Mucosa of descending colon (tissue), 3 donors: ENCODE data around the gene TNFAIP1. TPM values are rescaled to one million over a fixed set of nuclear protein-coding genes. Genes with fewer than 3 reads are reported as not detected.
A peak's percentile ranks its signal among the peaks of the same experiment; 100 is the strongest.

Source experiments
- ATAC-seq: fragments of 200-7000 bp; cut with Tn5 transposase; one replicate; pipeline ENCODE4 v1.9.1; 2020; ENCODE audit warnings: mild to moderate bottlenecking, moderate library complexity
- DNase-seq, 3 donors: peaks; one replicate each; pipeline ENCODE4 v3.0.0-alpha.2; 2020
- H3K36me3 ChIP-seq: fragments of 200-600 bp; one replicate; pipeline ENCODE4 v1.8.0; 2021; ENCODE audit warnings: low read depth, mild to moderate bottlenecking
- H3K4me1 ChIP-seq: fragments of 200-600 bp; one replicate; pipeline ENCODE4 v1.8.0; 2021; ENCODE audit warnings: low read depth, mild to moderate bottlenecking
- H3K4me3 ChIP-seq: fragments of 200-600 bp; one replicate; pipeline ENCODE4 v1.8.0; 2021; ENCODE audit warnings: mild to moderate bottlenecking
- H3K9me3 ChIP-seq: fragments of 200-600 bp; one replicate; pipeline ENCODE4 v1.8.0; 2021; ENCODE audit warnings: mild to moderate bottlenecking
- intact Hi-C, 2 donors: fragments of 100-400 bp; cut with DNase I in 1 of 2; cut with micrococcal nuclease in 1 of 2; formaldehyde crosslinking; loops; one replicate each; pipeline versions ENCODE4 v1.11.0 to v1.11.1; 2022; cut with DNase I, micrococcal nuclease
- total RNA-seq, 3 donors: library from RNA; stranded (reverse); fragmentation: NEBNext Ultra II Directional in 2 of 3; extraction: Animal tissue kit (Norgen Biotek cat#: 25700) in 2 of 3; gene quantifications; one replicate each; pipeline versions ENCODE4 v1.2.1 to v1.2.4, GENCODE V29; 2021 to 2023
- TF ChIP-seq, protein P1 (sequence below): fragments of 200-600 bp; IDR thresholded peaks from one replicate; pipeline ENCODE4 v1.8.0; 2022; ENCODE audit warnings: antibody characterized with exemption, mild to moderate bottlenecking
- donor health status: DM: no; HTN: no; CAD: no; lungs with moderate emphysema.
- donor health status: DM: no; HTN: no; CAD: no.
- donor health status: DM: no; HTN: yes; CAD: no.

TNFAIP1 gene
- total RNA-seq, 3 donors from 2014 or later, result 36.8 to 38.4 (median 36.8) TPM

GRCh38 chr17:28326114-28326513 is 9.4 kb upstream of the TNFAIP1 start:
- peak; percentile 84 for ATAC-seq
- intact Hi-C loops, result no loop called here

DNA sequence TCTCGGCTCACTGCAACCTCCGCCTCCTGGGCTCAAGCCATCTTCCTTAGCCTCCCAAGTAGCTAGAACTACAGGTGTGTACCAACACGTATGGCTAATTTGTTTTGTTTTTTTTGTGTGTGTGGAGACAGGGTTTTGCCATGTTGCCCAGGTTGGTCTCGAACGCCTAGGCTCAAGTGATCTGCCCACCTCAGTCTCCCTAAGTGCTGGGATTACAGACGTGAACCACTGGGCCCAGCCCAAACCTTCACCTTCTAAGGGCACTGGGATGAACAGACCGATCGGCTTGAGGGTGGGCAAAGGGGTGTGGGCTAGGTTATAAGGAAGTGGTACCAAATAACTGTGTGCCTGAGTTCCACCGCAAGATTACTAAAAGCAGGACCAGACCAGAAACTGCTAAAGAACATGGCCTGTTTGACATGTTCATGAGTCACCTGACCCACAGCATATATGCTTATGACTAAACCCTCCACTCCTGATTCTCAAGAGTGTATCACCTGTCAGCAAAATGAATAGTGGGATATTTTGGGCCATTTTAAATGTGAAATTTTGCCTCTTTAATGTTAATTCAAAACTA is 8.4 kb upstream of the TNFAIP1 start:
- TF ChIP-seq, protein P1, sequence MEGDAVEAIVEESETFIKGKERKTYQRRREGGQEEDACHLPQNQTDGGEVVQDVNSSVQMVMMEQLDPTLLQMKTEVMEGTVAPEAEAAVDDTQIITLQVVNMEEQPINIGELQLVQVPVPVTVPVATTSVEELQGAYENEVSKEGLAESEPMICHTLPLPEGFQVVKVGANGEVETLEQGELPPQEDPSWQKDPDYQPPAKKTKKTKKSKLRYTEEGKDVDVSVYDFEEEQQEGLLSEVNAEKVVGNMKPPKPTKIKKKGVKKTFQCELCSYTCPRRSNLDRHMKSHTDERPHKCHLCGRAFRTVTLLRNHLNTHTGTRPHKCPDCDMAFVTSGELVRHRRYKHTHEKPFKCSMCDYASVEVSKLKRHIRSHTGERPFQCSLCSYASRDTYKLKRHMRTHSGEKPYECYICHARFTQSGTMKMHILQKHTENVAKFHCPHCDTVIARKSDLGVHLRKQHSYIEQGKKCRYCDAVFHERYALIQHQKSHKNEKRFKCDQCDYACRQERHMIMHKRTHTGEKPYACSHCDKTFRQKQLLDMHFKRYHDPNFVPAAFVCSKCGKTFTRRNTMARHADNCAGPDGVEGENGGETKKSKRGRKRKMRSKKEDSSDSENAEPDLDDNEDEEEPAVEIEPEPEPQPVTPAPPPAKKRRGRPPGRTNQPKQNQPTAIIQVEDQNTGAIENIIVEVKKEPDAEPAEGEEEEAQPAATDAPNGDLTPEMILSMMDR, result no peak
- no peaks in the 10 kb centered on the region for H3K4me1 ChIP-seq
- H3K4me3 ChIP-seq, result no peak overlapping the region
- intact Hi-C loops, result no loop called here
- H3K36me3 ChIP-seq, result no peaks in the 10 kb centered on the region
- DNase-seq, result no peak
- no peaks in the 10 kb centered on the region for H3K9me3 ChIP-seq
- no peak for ATAC-seq

More at GRCh38 chr17:28326114-28326513, 9.4 kb upstream of the TNFAIP1 start:
- TF ChIP-seq, protein P1, result no peak
- no peaks in the 10 kb centered on the region for H3K36me3 ChIP-seq
- no peaks in the 10 kb centered on the region for H3K4me1 ChIP-seq
- DNase-seq, result peak in 1 of 3 donors; percentile 63
- H3K4me3 ChIP-seq, result no peak overlapping the region
- no peaks in the 10 kb centered on the region for H3K9me3 ChIP-seq

GRCh38 chr17:28327709-28328108 is 7.9 kb upstream of the TNFAIP1 start:
- TF ChIP-seq, protein P1, result no peak
- H3K4me1 ChIP-seq, result no peaks in the 10 kb centered on the region
- intact Hi-C loops, result no loop called here
- ATAC-seq, result no peak
- no peak for DNase-seq
- no peak overlapping the region for H3K4me3 ChIP-seq
- no peaks in the 10 kb centered on the region for H3K9me3 ChIP-seq
- H3K36me3 ChIP-seq, result no peaks in the 10 kb centered on the region

DNA sequence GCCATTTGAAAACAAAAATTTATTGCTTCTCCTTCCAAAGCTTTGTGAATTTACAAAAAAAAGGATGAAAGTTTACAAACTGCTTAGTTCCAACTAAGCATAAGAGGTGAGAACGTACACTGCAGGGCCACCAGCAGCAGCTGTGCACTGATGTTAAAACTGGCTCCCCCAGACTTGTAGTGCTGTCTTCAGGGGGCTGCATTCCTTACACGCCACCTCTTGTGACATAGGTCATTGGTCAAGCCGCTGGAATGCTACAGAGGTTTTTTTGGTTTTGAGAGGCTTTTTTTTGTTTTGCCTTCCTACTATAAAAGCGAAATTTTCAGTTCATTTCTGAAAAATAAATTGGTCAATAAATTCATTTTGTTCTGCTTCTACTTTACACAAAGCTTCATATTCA is 7.2 kb upstream of the TNFAIP1 start:
- Histone ChIP-seq H3K9me3 (no peaks in the 10 kb centered on the region), H3K36me3 (no peaks in the 10 kb centered on the region), H3K4me1 (no peaks in the 10 kb centered on the region), H3K4me3 (no peak overlapping the region)
- intact Hi-C loops, result no loop called here
- TF ChIP-seq, protein P1, result no peak
- DNase-seq (no peak), ATAC-seq (no peak)

DNA sequence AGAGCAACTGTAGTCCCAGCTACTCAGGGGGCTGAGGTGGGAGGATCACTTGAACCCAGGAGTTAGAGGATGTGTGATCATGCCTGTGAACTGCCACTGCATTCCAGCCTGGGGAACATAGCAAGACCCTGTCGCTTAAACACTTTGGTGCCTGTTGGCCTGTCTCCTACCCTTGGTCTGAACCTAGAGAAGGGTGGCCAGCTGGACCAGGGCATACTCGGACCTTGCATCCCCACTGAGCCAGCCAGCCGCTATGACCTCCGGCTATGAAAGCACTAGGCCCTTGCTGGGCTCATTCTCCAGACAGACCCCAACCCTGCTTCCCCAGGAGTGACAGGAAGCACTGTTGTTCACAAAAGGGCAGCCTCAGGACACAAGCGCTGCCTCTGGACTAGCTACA is 4.9 kb upstream of the TNFAIP1 start:
- DNase-seq, result no peak
- Histone ChIP-seq H3K36me3 (peaks cover 4% of the 10 kb centered on the region), H3K4me1 (peaks cover 17% of the 10 kb centered on the region), H3K9me3 (no peaks in the 10 kb centered on the region), H3K4me3 (no peak overlapping the region)
- ATAC-seq, result no peak
- TF ChIP-seq, protein P1, result no peak
- intact Hi-C loops, result no loop called here
